Glutamatergic neuron (in vitro differentiated cells): Measurements from ENCODE around the gene CDIPT. TPM values are rescaled to one million over a fixed set of nuclear protein-coding genes. Genes with fewer than 3 reads are reported as not detected.
"Not testable (repeated sequence)": the region's sequence is repeated elsewhere in the genome, so short reads cannot be mapped to it uniquely, and the experiment has no call there.

Experiments
- DNase-seq: peaks from one replicate; pipeline ENCODE4 v3.0.0; 2022
- H3K27ac Mint-ChIP-seq: one replicate; pipeline ENCODE4 v1.8.0; 2020; ENCODE audit warnings: mild to moderate bottlenecking, mixed read lengths, inconsistent platforms; ENCODE audit not compliant: unreplicated experiment
- H3K27me3 Mint-ChIP-seq: one replicate; pipeline ENCODE4 v1.8.0; 2020; ENCODE audit warnings: mild to moderate bottlenecking, moderate library complexity, mixed read lengths, inconsistent platforms; ENCODE audit not compliant: unreplicated experiment
- H3K36me3 Mint-ChIP-seq: one replicate; pipeline ENCODE4 v1.8.0; 2020; ENCODE audit warnings: mild to moderate bottlenecking, mixed read lengths, inconsistent platforms; ENCODE audit not compliant: unreplicated experiment
- H3K4me1 Mint-ChIP-seq: one replicate; pipeline ENCODE4 v1.8.0; 2020; ENCODE audit warnings: mild to moderate bottlenecking, low read depth, mixed read lengths, inconsistent platforms; ENCODE audit not compliant: unreplicated experiment
- H3K4me3 Mint-ChIP-seq: one replicate; pipeline ENCODE4 v1.8.0; 2020; ENCODE audit warnings: mild to moderate bottlenecking, mixed read lengths, inconsistent platforms; ENCODE audit not compliant: unreplicated experiment
- H3K9me3 Mint-ChIP-seq: one replicate; pipeline ENCODE4 v1.8.0; 2020; ENCODE audit warnings: mild to moderate bottlenecking, moderate library complexity, mixed read lengths, inconsistent platforms; ENCODE audit not compliant: unreplicated experiment
- total RNA-seq: library from RNA; stranded (reverse); fragmentation: NEBNext Ultra II Directional; extraction: Animal tissue kit (Norgen Biotek cat#: 25700); gene quantifications from one replicate; pipeline ENCODE4 v1.2.1, GENCODE V29; 2021; ENCODE audit not compliant: unreplicated experiment
- TF ChIP-seq, protein P1 (sequence below): fragments of 200-600 bp; sonication (generic); IDR thresholded peaks from one replicate; pipeline ENCODE4 v1.5.0; 2021; ENCODE audit not compliant: partially characterized antibody, unreplicated experiment

Gene CDIPT
- total RNA-seq, 1 donor from 2014 or later, result 71.0 TPM

DNA sequence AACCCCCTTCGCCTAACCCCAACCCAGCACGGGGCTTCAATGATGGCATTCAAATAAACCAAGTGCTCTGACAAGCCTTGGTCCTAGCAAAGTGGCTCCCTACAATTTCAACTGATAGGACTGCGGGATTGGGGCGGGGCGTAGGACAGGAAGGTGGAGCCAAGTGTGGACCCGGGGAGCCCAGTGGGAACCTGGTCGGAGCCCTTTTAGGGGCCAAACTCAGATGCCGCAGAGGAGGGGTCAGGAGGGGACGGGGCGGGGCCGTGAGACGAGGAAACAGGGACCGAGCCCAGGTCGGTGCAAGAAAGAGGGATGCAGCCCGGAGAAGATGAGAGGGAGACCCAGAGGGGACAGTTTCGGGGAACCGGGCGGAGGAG, 13.2 kb upstream of the CDIPT start:
- no peak for DNase-seq
- Mint-ChIP-seq H3K27ac (no peak overlapping the region), H3K9me3 (peaks cover 10% of the 10 kb centered on the region), H3K36me3 (peaks cover 18% of the 10 kb centered on the region), H3K27me3 (peaks cover 4% of the 10 kb centered on the region), H3K4me1 (no peaks in the 10 kb centered on the region), H3K4me3 (peak overlapping the region; percentile 4)
- TF ChIP-seq, protein P1, sequence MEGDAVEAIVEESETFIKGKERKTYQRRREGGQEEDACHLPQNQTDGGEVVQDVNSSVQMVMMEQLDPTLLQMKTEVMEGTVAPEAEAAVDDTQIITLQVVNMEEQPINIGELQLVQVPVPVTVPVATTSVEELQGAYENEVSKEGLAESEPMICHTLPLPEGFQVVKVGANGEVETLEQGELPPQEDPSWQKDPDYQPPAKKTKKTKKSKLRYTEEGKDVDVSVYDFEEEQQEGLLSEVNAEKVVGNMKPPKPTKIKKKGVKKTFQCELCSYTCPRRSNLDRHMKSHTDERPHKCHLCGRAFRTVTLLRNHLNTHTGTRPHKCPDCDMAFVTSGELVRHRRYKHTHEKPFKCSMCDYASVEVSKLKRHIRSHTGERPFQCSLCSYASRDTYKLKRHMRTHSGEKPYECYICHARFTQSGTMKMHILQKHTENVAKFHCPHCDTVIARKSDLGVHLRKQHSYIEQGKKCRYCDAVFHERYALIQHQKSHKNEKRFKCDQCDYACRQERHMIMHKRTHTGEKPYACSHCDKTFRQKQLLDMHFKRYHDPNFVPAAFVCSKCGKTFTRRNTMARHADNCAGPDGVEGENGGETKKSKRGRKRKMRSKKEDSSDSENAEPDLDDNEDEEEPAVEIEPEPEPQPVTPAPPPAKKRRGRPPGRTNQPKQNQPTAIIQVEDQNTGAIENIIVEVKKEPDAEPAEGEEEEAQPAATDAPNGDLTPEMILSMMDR, result no peak

DNA sequence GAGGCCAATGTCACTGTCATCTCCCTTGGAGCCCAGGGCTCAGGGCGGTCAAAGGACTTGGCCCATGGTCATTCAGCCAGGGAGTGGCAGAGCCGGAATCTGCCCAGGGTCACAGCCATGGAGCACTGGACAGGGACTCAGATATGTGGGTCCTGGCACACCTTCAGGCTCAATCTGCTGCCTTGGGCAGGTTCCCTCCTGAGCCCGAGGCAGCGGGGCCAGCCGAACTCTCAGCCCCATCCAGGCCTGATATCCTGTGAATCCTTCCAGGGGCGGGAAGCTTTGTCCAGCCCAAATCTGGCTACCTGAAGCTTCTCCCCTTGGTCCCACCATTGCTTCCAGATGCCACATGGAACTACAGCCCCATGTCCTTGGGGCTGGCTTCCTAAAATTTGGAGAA, 12.2 kb upstream of the CDIPT start:
- H3K36me3 Mint-ChIP-seq, result peaks cover 15% of the 10 kb centered on the region
- no peak for DNase-seq
- H3K4me1 Mint-ChIP-seq, result no peaks in the 10 kb centered on the region
- no peak overlapping the region for H3K4me3 Mint-ChIP-seq
- H3K27me3 Mint-ChIP-seq, result peaks cover 4% of the 10 kb centered on the region
- TF ChIP-seq, protein P1, result no peak
- H3K27ac Mint-ChIP-seq, result no peak overlapping the region
- peaks cover 7% of the 10 kb centered on the region for H3K9me3 Mint-ChIP-seq

DNA sequence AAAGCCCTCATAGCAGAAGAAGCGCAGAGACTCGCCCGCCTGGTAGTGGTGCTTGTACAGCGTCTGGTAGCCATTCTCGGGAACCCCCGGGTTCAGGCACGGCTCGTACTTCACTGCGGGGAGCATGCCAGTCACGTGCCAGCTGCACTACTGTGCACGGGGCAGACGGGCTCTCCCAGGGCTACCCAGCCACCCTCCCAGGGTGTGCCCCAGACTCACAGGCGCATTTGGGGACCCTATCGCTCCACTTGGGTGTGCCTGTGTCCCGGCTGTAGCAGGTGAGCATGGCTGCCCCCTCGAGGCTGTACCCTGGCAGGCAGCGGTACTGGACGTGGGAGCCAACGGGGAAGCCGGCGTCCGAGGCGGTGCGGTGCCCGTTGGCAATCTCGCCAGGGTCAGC, 10.3 kb upstream of the CDIPT start:
- Mint-ChIP-seq H3K36me3 (peaks cover 15% of the 10 kb centered on the region), H3K4me1 (no peaks in the 10 kb centered on the region), H3K27me3 (peaks cover 4% of the 10 kb centered on the region), H3K27ac (no peak overlapping the region), H3K9me3 (peaks cover 7% of the 10 kb centered on the region), H3K4me3 (no peak overlapping the region)
- no peak for DNase-seq
- TF ChIP-seq, protein P1, result no peak

GRCh38 chr16:29871822-29872546, 9.0 kb upstream of the CDIPT start:
- DNase-seq, result no peak
- no peak overlapping the region for H3K4me3 Mint-ChIP-seq
- TF ChIP-seq, protein P1, result no peak
- no peaks in the 10 kb centered on the region for H3K4me1 Mint-ChIP-seq
- H3K27me3 Mint-ChIP-seq, result peaks cover 4% of the 10 kb centered on the region
- peaks cover 6% of the 10 kb centered on the region for H3K9me3 Mint-ChIP-seq
- H3K27ac Mint-ChIP-seq, result no peak overlapping the region
- peaks cover 9% of the 10 kb centered on the region for H3K36me3 Mint-ChIP-seq

DNA sequence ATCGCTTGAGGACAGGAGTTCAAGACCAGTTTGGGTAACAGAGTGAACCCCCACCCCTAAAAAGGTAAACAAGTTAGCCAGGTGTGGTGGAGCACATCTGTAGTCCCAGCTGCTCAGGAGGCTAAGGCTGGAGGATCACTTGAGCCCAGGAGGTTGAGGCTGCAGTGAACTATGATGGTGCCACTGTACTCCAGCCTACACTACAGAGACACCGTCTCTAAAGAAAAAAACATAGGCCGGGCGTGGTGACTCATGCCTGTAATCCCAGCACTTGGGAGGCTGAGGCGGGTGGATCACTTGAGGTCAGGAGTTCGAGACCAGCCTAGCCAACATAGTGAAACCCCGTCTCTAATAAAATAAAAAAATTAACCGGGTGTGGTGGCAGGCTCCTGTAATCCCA, 6.0 kb upstream of the CDIPT start:
- H3K27ac Mint-ChIP-seq, result not testable (repeated sequence)

More for the DNA sequence above, 6.0 kb upstream of the CDIPT start:
- H3K27me3 Mint-ChIP-seq, H3K4me1 Mint-ChIP-seq, H3K9me3 Mint-ChIP-seq, H3K36me3 Mint-ChIP-seq, DNase-seq, H3K4me3 Mint-ChIP-seq: not testable (repeated sequence)
